ENCODE results near the gene ARL6. TPM values are rescaled to one million over a fixed set of nuclear protein-coding genes. Genes with fewer than 3 reads are reported as not detected.

ARL6 gene
- total and polyA plus RNA-seq, 9 of the 15 experiments (the other 6 are each of a cell fraction or from before 2014, with no cell fraction given), result 0.91 to 2.9 (median 2.3) TPM

GRCh38 chr3:97765336-97765735, 778 bp downstream of the ARL6 start:
- H3K79me2 ChIP-seq (ENCODE audit: control insufficient read depth, insufficient read depth, low read length), result no peaks in the 10 kb centered on the region
- peaks cover 0 to 4% of the 10 kb centered on the region in 2 experiments; a peak in 1 of 5 replicates for H3K4me1 ChIP-seq (replicated peaks in 1 of 2; ENCODE audit: control insufficient read depth in 2 of 2, insufficient read depth in 2 of 2, low read length in 2 of 2)
- 0% methylated on average over 2 of the region's 2 CpGs for WGBS (ENCODE audit: insufficient coverage, low coverage, missing lambda C conversion rate)
- no peak for ATAC-seq
- no peaks in the 10 kb centered on the region for H3K27me3 ChIP-seq (ENCODE audit: control insufficient read depth in 2 of 2, insufficient read depth in 2 of 2, low read length in 2 of 2)
- no TSS peak for BruUV-seq (replicated peaks)
- DNase-seq (ENCODE audit: extremely low read depth in 1 of 4, low spot score in 3 of 4), result no peak
- H2AFZ ChIP-seq (ENCODE audit: low read depth, low read length), result peak overlapping the region; percentile 100
- POLR2A ChIA-PET, result no interaction called here
- CTCF ChIA-PET (ENCODE audit: low intra/inter-chr PET ratio), result no interaction called here
- no peaks in the 10 kb centered on the region for H3K9me3 ChIP-seq (replicated peaks; ENCODE audit: control insufficient read depth, insufficient read depth, low read depth, low read length)
- no peaks in the 10 kb centered on the region for H3K9me1 ChIP-seq (ENCODE audit: control insufficient read depth, insufficient read depth, low read length)
- intact Hi-C loops (cut with micrococcal nuclease), result no loop called here
- no peak for FAIRE-seq
- no peaks in the 10 kb centered on the region for H3K36me3 ChIP-seq (ENCODE audit: control insufficient read depth, insufficient read depth, low read length)
- H3K27ac ChIP-seq (ENCODE audit: extremely low read depth, low read depth, low read length), result no peak overlapping the region
- no peak overlapping the region for H3K4me3 ChIP-seq
- H4K20me1 ChIP-seq (replicated peaks; ENCODE audit: control insufficient read depth, insufficient read depth, low read length), result no peaks in the 10 kb centered on the region
- no peak overlapping the region for H3K9ac ChIP-seq (ENCODE audit: insufficient read depth in 1 of 2, low read depth in 2 of 2, low read length in 2 of 2)
- H3K4me2 ChIP-seq (ENCODE audit: insufficient read depth, low read length), result peak overlapping the region; percentile 88
- no peak for TF ChIP-seq ZNF197 (CRISPR knock-in tag; IDR thresholded peaks at IDR 0.05; ENCODE audit: low read depth)
- in situ Hi-C loops (cut with MboI), result no loop called here

- TF ChIP-seq ZNF778 (CRISPR knock-in tag; IDR thresholded peaks at IDR 0.05), result no peak
- no peak for TF ChIP-seq LCOR (CRISPR knock-in tag; IDR thresholded peaks at IDR 0.05)
- no peak for TF ChIP-seq TBP (optimal IDR thresholded peaks at IDR 0.05; ENCODE audit: low read depth, low read length)
- TF ChIP-seq ZNF133 (CRISPR knock-in tag; IDR thresholded peaks at IDR 0.05), result no peak
- TF ChIP-seq AFF1 (IDR thresholded peaks at IDR 0.05; ENCODE audit: low read depth in 1 of 2, partially characterized antibody in 2 of 2), result no peak
- no peak for TF ChIP-seq ZNF584 (CRISPR knock-in tag; IDR thresholded peaks at IDR 0.05; ENCODE audit: low read depth)
- no peak for TF ChIP-seq OTX1 (CRISPR knock-in tag; IDR thresholded peaks at IDR 0.05)
- TF ChIP-seq CEBPB (tag; IDR thresholded peaks at IDR 0.05), result no peak
- TF ChIP-seq ZNF830 (CRISPR knock-in tag; IDR thresholded peaks at IDR 0.05), result no peak
- TF ChIP-seq PURB (CRISPR knock-in tag; IDR thresholded peaks at IDR 0.05; ENCODE audit: low read depth), result no peak
- TF ChIP-seq ZKSCAN8 (CRISPR knock-in tag; IDR thresholded peaks at IDR 0.05), result no peak
- TF ChIP-seq ETV5 (CRISPR knock-in tag; IDR thresholded peaks at IDR 0.05; ENCODE audit: low read depth), result no peak
- Histone ChIP-seq H3K4me3 (no peak overlapping the region), H3K9me3 (replicated peaks; ENCODE audit: control insufficient read depth, insufficient read depth, low read depth, low read length) (no peaks in the 10 kb centered on the region), H3K36me3 (ENCODE audit: control insufficient read depth, insufficient read depth, low read length) (no peaks in the 10 kb centered on the region), H3K4me1 (replicated peaks in 1 of 2; ENCODE audit: control insufficient read depth in 2 of 2, insufficient read depth in 2 of 2, low read length in 2 of 2) (no peaks in the 10 kb centered on the region), H3K4me2 (ENCODE audit: insufficient read depth, low read length) (no peak overlapping the region), H3K27me3 (ENCODE audit: control insufficient read depth in 2 of 2, insufficient read depth in 2 of 2, low read length in 2 of 2) (no peaks in the 10 kb centered on the region), H3K27ac (ENCODE audit: extremely low read depth, low read depth, low read length) (no peak overlapping the region), H4K20me1 (replicated peaks; ENCODE audit: control insufficient read depth, insufficient read depth, low read length) (no peaks in the 10 kb centered on the region), H3K9ac (ENCODE audit: insufficient read depth in 1 of 2, low read depth in 2 of 2, low read length in 2 of 2) (no peak overlapping the region), H3K9me1 (ENCODE audit: control insufficient read depth, insufficient read depth, low read length) (no peaks in the 10 kb centered on the region), H2AFZ (ENCODE audit: low read depth, low read length) (no peak overlapping the region), H3K79me2 (ENCODE audit: control insufficient read depth, insufficient read depth, low read length) (no peaks in the 10 kb centered on the region)
- FAIRE-seq, result no peak
- 26% methylated on average over 3 of the region's 3 CpGs for WGBS (ENCODE audit: insufficient coverage, low coverage, missing lambda C conversion rate)
- in situ Hi-C loops (cut with MboI) (no loop called here), intact Hi-C loops (cut with micrococcal nuclease) (no loop called here)
- CTCF ChIA-PET (ENCODE audit: low intra/inter-chr PET ratio), result no interaction called here
- no TSS peak for BruUV-seq (replicated peaks)
- no peak for ATAC-seq
- POLR2A ChIA-PET, result no interaction called here
- DNase-seq (ENCODE audit: extremely low read depth in 1 of 4, low spot score in 3 of 4), result no peak
Observed at GRCh38 chr3:97772926-97773325, 8.4 kb downstream of the ARL6 start.
